Ectodermal cell (in vitro differentiated cells): ENCODE measurements around the gene KLF17.

Experiments used
- H3K27ac ChIP-seq: 2 replicates; pipeline ENCODE4 v1.7.0; 2013; ENCODE audit warnings: mild to moderate bottlenecking, low read depth, low read length; ENCODE audit not compliant: insufficient read depth, poor library complexity, severe bottlenecking
- H3K27me3 ChIP-seq: 2 replicates; pipeline ENCODE4 v1.7.0; 2013; ENCODE audit warnings: mild to moderate bottlenecking, low read length; ENCODE audit not compliant: insufficient read depth, control insufficient read depth, poor library complexity, severe bottlenecking
- H3K36me3 ChIP-seq: one replicate; pipeline ENCODE4 v1.7.0; 2013; ENCODE audit warnings: low read length; ENCODE audit not compliant: control insufficient read depth, insufficient read depth
- H3K4me1 ChIP-seq: one replicate; pipeline ENCODE4 v1.7.0; 2013; ENCODE audit warnings: low read length; ENCODE audit not compliant: control insufficient read depth, insufficient read depth
- H3K4me3 ChIP-seq: 2 replicates; pipeline ENCODE4 v1.7.0; 2013; ENCODE audit warnings: low read depth, low read length, control low read depth; ENCODE audit not compliant: insufficient read depth
- H3K9me3 ChIP-seq: 2 replicates; pipeline ENCODE4 v1.7.0; 2013; ENCODE audit warnings: mild to moderate bottlenecking, low read length, moderate library complexity; ENCODE audit not compliant: control insufficient read depth
- WGBS, 2 experiments: methylation state at CpG; one replicate each; pipeline ENCODE4 v1.1.7; 2013; ENCODE audit warnings: missing lambda C conversion rate in 2 of 2; 5-methylcytosine and 5-hydroxymethylcytosine counted together

The KLF17 gene

DNA sequence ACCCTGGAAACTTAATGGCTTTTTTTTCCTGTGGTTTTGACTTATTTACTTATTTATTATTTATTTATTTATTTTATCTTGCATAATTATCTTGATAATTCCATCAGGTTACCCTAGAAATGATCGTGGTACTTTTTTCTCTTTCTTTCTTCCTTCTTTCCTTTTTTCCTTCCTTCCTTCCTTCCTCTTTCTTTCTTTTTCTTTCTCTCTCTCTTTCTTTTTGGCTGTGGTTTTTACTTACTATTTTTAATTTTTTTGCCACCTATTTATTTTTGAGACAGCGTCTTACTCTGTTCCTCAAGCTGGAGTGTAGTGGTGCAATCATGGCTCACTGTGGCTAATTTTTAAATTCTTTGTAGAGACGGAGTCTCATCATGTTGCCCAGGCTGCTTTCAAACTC lies 29.0 kb downstream of the KLF17 start:
- Histone ChIP-seq H3K27ac (no peak overlapping the region), H3K4me3 (no peak overlapping the region), H3K4me1 (no peaks in the 10 kb centered on the region), H3K27me3 (no peaks in the 10 kb centered on the region), H3K36me3 (no peaks in the 10 kb centered on the region), H3K9me3 (no peaks in the 10 kb centered on the region)
- WGBS, 2 experiments: 89 to 96% methylated on average over 3 of the region's 3 CpGs

DNA sequence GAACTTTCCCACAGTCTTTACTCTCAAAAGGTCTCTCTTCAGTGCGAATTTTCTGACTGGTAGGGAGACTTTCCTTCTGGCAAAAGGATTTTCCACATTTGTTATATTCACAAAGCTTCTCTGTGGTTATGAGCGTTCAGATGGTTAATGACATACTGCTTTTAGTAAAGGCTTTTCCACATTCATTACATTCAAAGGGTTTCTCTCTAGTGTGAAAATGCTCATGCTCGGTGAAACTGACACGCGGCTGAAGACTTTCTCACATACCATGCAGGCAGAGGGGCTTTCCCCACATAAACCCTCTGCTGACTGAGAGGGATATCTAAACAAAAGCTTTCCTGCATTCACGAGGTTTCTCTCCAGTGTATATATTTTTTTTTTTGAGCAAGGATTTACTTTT lies 32.7 kb downstream of the KLF17 start:
- H3K27me3 ChIP-seq: no peaks in the 10 kb centered on the region
- H3K36me3 ChIP-seq: no peaks in the 10 kb centered on the region
- H3K9me3 ChIP-seq: no peaks in the 10 kb centered on the region
- H3K4me1 ChIP-seq: no peaks in the 10 kb centered on the region
- H3K4me3 ChIP-seq: no peak overlapping the region
- WGBS, 2 experiments: 92% methylated on average over 5 to 6 of the region's 6 CpGs
- no peak overlapping the region for H3K27ac ChIP-seq

DNA sequence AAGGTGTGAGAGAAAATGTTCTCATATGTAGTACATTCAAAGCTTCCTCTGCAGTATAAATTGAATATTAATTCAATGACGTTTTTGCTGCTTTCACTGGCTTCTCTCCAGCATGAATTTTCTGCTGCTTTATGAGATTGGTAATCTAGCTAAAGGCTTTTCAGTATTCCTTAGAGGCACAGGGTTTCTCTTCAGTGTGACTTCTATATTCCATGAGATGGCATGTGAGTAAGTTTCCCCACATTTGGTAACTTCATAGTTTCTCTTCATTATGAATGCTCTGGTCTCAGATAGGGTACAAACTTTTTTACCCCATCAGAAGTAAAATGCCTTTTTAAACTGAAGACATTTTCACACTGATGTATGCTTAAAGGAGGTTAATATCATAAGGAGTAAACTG lies 33.2 kb downstream of the KLF17 start:
- Histone ChIP-seq H3K27ac (no peak overlapping the region), H3K36me3 (no peaks in the 10 kb centered on the region), H3K27me3 (no peaks in the 10 kb centered on the region), H3K4me1 (no peaks in the 10 kb centered on the region), H3K9me3 (no peaks in the 10 kb centered on the region), H3K4me3 (no peak overlapping the region)
- 76 to 100% methylated on average over 1 of the region's 1 CpG for WGBS, 2 experiments

DNA sequence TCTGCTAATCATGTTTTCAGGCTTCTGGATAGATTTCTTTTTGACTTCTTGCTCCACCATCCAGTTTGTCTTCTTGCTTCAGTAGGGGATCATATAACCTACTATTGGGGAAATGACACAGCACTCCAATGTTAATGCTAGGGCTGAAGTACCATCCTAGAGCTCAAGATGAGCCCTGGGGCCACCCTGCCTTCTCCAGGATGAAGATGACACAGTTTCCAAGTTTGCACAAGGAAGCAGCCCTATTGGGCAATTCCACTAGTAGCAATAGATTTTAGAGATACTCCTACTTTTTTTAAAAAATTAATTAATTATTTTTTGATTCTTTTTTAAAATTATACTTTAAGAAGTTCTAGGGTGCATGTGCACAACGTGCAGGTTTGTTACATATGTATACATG lies 34.1 kb downstream of the KLF17 start:
- WGBS, 2 experiments: 70% methylated on average over 1 of the region's 1 CpG; no CpG with 5 or more reads in 1 of the 2 experiments
- Histone ChIP-seq H3K4me1 (no peaks in the 10 kb centered on the region), H3K27ac (no peak overlapping the region), H3K4me3 (no peak overlapping the region), H3K27me3 (no peaks in the 10 kb centered on the region), H3K9me3 (no peaks in the 10 kb centered on the region), H3K36me3 (no peaks in the 10 kb centered on the region)

DNA sequence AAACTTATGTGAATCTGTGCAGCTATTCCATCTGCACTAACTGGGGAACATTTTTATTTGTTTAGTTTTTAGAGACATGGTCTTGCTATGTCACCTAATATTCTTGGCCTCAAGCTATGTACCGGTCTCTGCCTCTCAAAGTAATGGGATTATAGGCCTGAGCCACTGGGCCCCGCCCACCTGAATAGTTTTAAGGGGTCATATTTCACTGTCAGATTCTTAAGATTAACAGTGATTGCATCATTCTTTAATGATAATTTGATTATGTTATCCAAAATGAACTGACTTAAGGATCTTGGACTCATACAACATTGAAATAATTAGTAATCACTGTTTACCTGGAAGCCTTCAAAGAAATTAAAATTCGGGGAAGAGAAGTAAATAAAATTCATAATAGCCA lies 35.4 kb downstream of the KLF17 start:
- no peaks in the 10 kb centered on the region for H3K27me3 ChIP-seq
- H3K4me3 ChIP-seq: no peak overlapping the region
- H3K9me3 ChIP-seq: no peaks in the 10 kb centered on the region
- WGBS, 2 experiments: 66 to 80% methylated on average over 2 of the region's 3 CpGs
- no peaks in the 10 kb centered on the region for H3K4me1 ChIP-seq
- H3K27ac ChIP-seq: no peak overlapping the region
- H3K36me3 ChIP-seq: no peaks in the 10 kb centered on the region

DNA sequence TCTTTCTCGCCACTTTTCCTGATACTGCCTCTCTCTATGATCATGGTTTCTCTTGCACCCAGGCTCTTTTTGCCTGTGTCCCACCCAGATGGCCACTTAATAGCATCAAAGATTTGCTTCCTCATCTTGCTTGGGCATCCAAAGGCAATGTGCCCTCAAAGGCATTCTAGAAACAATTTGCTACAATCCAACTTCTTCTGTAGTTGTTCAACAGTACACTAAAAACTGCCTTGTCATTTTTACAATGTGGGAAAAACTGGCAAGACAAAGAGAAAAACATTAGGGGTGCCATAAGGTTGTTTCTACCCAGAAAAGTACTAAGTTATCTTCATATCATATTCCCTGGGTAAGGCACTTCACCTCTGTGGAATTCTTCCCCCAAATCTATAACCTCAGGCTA lies 39.3 kb downstream of the KLF17 start:
- 93 to 96% methylated on average over 1 of the region's 1 CpG for WGBS, 2 experiments
- H3K27me3 ChIP-seq: no peaks in the 10 kb centered on the region
- no peaks in the 10 kb centered on the region for H3K9me3 ChIP-seq
- H3K4me1 ChIP-seq: no peaks in the 10 kb centered on the region
- H3K27ac ChIP-seq: no peak overlapping the region
- no peaks in the 10 kb centered on the region for H3K36me3 ChIP-seq
- H3K4me3 ChIP-seq: no peak overlapping the region

DNA sequence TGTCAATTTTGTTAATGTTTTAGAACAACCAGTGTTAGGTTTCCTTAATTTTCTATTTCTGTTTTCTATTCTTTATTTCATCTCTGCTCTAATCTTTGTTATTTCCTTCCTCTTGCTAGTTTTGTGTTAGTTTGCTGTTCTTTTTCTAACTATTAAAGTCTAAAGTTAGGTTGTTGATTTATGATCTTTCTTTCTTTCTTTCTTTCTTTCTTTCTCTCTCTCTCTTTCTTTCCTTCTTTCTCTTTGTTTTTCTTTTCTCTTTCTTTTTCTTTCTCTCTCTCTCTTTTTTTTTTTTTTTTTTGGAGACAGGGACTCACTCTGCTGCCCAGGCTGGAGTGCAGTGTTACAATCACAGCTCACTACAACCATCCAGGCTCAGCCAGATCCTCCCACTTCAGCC lies 40.2 kb downstream of the KLF17 start:
- H3K27me3 ChIP-seq: no peaks in the 10 kb centered on the region
- no peaks in the 10 kb centered on the region for H3K36me3 ChIP-seq
- no peak overlapping the region for H3K4me3 ChIP-seq
- no peaks in the 10 kb centered on the region for H3K9me3 ChIP-seq
- no peak overlapping the region for H3K27ac ChIP-seq
- no peaks in the 10 kb centered on the region for H3K4me1 ChIP-seq

DNA sequence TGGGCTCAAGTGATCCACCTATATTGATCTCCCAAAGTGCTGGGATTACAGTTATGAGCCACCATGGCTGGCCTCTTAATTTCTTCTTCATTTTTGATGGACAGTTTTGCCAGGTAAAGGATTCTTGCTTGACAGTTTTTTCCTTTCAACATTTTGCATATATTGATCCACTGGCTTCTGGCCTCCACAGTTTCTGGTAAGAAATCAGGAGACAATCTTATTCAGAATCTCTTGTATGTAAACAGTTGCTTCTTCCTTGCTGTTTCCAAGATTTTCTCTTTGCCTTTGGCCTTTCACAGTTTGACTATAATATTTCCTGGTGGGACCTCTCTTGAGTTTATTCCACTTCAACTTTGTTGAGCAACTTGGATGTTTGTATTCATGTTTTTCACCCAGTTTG lies 42.9 kb downstream of the KLF17 start:
- H3K9me3 ChIP-seq: no peaks in the 10 kb centered on the region
- no peaks in the 10 kb centered on the region for H3K36me3 ChIP-seq
- no peak overlapping the region for H3K27ac ChIP-seq
- H3K4me1 ChIP-seq: no peaks in the 10 kb centered on the region
- H3K4me3 ChIP-seq: no peak overlapping the region
- no peaks in the 10 kb centered on the region for H3K27me3 ChIP-seq

DNA sequence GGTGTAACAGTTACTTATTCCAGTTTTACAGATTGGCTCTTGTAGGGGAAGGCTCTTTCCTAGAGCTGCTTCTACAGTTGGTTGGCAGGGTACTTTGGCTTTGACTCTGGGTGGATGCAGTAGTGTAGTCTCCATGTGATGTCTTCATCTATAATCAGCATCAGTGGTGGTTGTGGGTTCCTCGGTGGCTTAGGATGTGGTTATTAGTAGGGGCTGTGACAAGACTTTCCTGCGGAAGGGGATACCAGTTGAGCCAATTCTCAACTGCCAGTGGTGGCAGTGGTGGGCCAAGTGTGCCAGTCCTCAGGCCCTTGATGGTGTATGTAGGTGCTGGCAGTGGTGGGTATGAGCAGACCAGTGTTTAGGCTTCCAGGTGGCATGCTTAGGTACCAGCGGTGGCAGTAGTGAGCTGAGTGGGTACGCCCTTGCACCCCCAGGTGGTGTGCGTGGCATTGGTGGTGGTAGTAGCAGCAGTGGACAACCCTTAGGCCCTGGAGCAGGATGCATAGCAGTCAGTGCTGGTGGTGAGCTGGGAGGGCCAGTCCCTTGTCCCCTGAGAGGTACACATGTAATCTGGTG lies 50.0 kb downstream of the KLF17 start:
- Histone ChIP-seq H3K9me3 (no peaks in the 10 kb centered on the region), H3K4me1 (no peaks in the 10 kb centered on the region), H3K4me3 (no peak overlapping the region), H3K36me3 (no peaks in the 10 kb centered on the region), H3K27me3 (no peaks in the 10 kb centered on the region), H3K27ac (no peak overlapping the region)
- WGBS, 2 experiments: 95 to 97% methylated on average over 5 of the region's 5 CpGs

DNA sequence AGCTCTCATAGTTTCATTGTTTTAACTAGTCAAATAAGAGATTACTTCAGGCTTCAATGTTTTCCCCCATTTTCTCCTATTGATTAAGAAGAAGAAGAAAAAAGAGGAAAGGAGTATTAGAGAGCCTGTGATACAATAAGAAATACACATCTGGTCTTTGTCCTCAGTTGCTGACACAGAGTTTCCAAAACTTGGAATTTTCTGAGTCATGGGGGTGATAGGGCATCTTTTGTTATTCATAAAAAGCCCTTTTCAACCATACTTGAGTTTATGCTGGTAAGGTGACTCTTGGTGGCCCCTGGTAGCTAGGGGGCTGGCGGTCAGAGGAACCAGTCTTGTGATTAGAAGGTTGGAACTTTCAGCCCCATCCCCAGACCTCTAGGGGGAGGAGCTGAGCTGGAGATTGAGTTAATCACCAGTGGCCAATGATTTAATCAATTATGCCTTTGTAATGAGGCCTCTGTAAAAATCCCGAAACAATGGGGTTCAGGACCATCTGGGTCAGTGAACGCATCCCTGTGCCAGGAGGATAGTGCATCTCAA lies 51.7 kb downstream of the KLF17 start:
- Histone ChIP-seq H3K36me3 (no peaks in the 10 kb centered on the region), H3K27me3 (no peaks in the 10 kb centered on the region), H3K27ac (no peak overlapping the region), H3K9me3 (no peaks in the 10 kb centered on the region), H3K4me1 (no peaks in the 10 kb centered on the region), H3K4me3 (no peak overlapping the region)
- 96 to 98% methylated on average over 3 of the region's 3 CpGs for WGBS, 2 experiments

DNA sequence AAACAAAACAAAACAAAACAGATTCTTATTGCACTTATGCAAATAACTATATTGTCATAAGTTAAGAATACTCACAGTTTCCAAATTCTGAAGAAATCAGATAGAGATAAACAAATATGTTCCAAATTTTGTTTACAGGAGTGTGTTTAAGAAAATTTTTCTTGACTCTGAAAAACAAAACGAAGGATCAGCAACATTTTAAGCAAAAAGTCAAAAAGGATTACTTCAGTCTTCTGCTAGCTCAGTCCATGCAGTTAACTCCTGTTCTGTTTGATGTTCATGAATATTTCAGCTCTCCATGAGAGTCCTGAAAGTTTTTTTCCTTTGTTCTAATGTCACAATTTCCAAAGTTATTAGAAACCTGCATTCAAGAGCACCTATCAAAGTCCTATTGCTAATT lies 56.0 kb downstream of the KLF17 start:
- no peaks in the 10 kb centered on the region for H3K36me3 ChIP-seq
- H3K27ac ChIP-seq: no peak overlapping the region
- H3K9me3 ChIP-seq: no peaks in the 10 kb centered on the region
- no peak overlapping the region for H3K4me3 ChIP-seq
- no peaks in the 10 kb centered on the region for H3K4me1 ChIP-seq
- H3K27me3 ChIP-seq: no peaks in the 10 kb centered on the region
- 86 to 92% methylated on average over 1 of the region's 1 CpG for WGBS, 2 experiments
